ENCODE data around the gene VPS8. TPM values are rescaled to one million over a fixed set of nuclear protein-coding genes. Genes with fewer than 3 reads are reported as not detected.
A peak's percentile ranks its signal among the peaks of the same experiment; 100 is the strongest.
"Not testable (repeated sequence)": the region's sequence is repeated elsewhere in the genome, so short reads cannot be mapped to it uniquely, and the experiment has no call there.

Gene VPS8
- total and polyA plus RNA-seq, 9 donors: 44.0 to 126 (median 60.6) TPM

DNA sequence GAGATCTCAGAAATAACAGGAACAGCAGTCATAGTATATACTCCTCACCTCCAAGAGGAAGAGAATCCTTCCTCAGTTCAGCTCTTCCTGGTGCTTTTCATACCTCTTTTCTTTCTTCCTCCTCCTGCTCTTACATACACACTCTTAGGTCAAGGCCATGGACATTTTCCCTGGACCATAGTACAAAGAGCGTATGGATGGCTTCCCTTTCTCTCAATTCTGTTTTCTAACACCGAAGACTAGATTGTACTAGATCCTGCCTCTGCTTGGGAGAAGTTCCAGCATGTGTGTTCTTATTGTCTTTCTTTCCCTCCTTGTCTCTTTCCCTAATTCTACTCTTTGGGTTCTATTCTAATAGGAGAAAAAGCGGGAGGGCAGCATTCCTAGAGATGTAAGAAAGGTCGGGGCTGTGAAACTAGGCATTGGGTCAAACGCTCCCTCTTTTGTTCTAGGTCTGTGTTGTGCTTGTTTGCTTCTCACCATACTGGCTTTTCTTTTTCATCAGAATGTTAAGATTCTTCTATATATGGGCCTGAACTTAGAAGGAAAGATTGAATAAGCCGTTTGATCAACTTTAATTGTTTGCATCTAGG lies 77.4 kb downstream of the VPS8 start:
- Histone ChIP-seq H3K4me3 (ENCODE audit: low read length) (no peak overlapping the region), H3K27me3 (ENCODE audit: control insufficient read depth, insufficient read depth, low read length) (no peaks in the 10 kb centered on the region), H3K27ac (ENCODE audit: low read length) (no peak overlapping the region), H3K9me3 (replicated peaks; ENCODE audit: control insufficient read depth, low read depth, low read length) (no peaks in the 10 kb centered on the region), H3K36me3 (ENCODE audit: control insufficient read depth, insufficient read depth, low read length) (peaks cover 5% of the 10 kb centered on the region), H3K4me1 (ENCODE audit: control insufficient read depth, insufficient read depth, low read length) (no peaks in the 10 kb centered on the region)
- WGBS (ENCODE audit: insufficient coverage): no CpG with 5 or more reads among the region's 6 CpGs
- no peak for DNase-seq

DNA sequence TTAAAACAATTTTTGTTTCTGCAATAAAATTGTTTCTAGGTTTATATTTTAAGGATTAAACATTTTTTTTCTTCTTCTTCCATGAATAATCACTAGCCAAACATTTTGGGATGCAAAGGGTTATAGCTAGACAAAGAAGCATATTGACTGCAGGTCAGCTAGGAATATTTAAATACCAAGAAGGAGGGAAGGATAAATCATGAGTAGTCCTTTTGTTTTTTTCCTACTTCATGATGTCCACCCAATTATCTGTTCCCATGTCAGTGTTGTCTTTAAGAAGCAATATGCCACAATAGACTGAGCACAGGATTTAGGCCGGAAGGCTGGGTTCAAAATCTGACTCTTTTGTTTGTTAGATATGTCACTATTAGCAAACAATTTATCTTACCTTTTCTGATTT lies 82.1 kb downstream of the VPS8 start:
- H3K27ac ChIP-seq (ENCODE audit: low read length): no peak overlapping the region
- no CpG with 5 or more reads among the region's 1 CpG for WGBS (ENCODE audit: insufficient coverage)
- H3K9me3 ChIP-seq (replicated peaks; ENCODE audit: control insufficient read depth, low read depth, low read length): no peaks in the 10 kb centered on the region
- no peaks in the 10 kb centered on the region for H3K27me3 ChIP-seq (ENCODE audit: control insufficient read depth, insufficient read depth, low read length)
- H3K4me3 ChIP-seq (ENCODE audit: low read length): no peak overlapping the region
- H3K36me3 ChIP-seq (ENCODE audit: control insufficient read depth, insufficient read depth, low read length): peaks cover 3% of the 10 kb centered on the region
- no peaks in the 10 kb centered on the region for H3K4me1 ChIP-seq (ENCODE audit: control insufficient read depth, insufficient read depth, low read length)
- no peak for DNase-seq

GRCh38 chr3:184895350-184895749 lies 83.4 kb downstream of the VPS8 start:
- DNase-seq: no peak
- Histone ChIP-seq H3K4me3 (ENCODE audit: low read length) (no peak overlapping the region), H3K27ac (ENCODE audit: low read length) (no peak overlapping the region), H3K4me1 (ENCODE audit: control insufficient read depth, insufficient read depth, low read length) (no peaks in the 10 kb centered on the region), H3K36me3 (ENCODE audit: control insufficient read depth, insufficient read depth, low read length) (peaks cover 8% of the 10 kb centered on the region), H3K27me3 (ENCODE audit: control insufficient read depth, insufficient read depth, low read length) (no peaks in the 10 kb centered on the region), H3K9me3 (replicated peaks; ENCODE audit: control insufficient read depth, low read depth, low read length) (no peaks in the 10 kb centered on the region)
- 83% methylated on average over 1 of the region's 4 CpGs for WGBS (ENCODE audit: insufficient coverage)

GRCh38 chr3:184896336-184896735 lies 84.4 kb downstream of the VPS8 start:
- DNase-seq: no peak
- H3K36me3 ChIP-seq (ENCODE audit: control insufficient read depth, insufficient read depth, low read length): peaks cover 8% of the 10 kb centered on the region
- WGBS (ENCODE audit: insufficient coverage): no CpG with 5 or more reads among the region's 2 CpGs

DNA sequence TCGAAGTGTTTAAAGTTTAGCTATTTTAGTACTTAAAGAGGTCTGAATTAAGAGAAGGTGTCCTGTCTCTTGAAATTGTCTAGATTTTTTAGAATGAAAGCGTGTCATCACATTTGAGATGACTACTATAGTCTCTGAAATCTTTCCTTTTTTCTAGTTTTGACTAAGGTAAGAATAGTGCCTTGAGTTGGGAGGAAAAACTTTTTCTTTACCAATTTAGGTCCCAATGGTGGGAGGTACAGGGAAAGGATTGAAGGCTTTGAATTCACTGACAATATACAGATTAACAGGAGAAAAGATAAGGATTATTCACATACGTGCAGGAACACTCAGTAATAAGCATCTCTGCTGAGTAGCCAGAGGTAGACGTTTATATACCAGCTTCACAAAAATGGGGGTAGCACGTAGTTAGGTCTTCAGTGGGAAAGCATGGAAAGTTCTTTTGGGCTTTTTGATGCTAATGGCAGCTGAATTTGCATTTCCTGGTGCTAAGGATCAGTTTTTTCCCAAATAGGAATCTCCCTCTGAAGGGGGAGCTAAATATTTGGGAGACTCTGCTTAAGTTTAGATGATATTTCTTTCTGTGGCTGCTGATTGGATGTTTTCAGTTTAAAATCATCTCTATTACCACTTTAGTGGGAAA lies 88.1 kb downstream of the VPS8 start:
- H3K36me3 ChIP-seq (ENCODE audit: control insufficient read depth, insufficient read depth, low read length): peaks cover 8% of the 10 kb centered on the region
- no peak overlapping the region for H3K4me3 ChIP-seq (ENCODE audit: low read length)
- DNase-seq: no peak
- H3K4me1 ChIP-seq (ENCODE audit: control insufficient read depth, insufficient read depth, low read length): no peaks in the 10 kb centered on the region
- WGBS (ENCODE audit: insufficient coverage): no CpG with 5 or more reads among the region's 5 CpGs
- H3K9me3 ChIP-seq (replicated peaks; ENCODE audit: control insufficient read depth, low read depth, low read length): peaks cover 3% of the 10 kb centered on the region
- no peaks in the 10 kb centered on the region for H3K27me3 ChIP-seq (ENCODE audit: control insufficient read depth, insufficient read depth, low read length)
- H3K27ac ChIP-seq (ENCODE audit: low read length): no peak overlapping the region

More at GRCh38 chr3:184896336-184896735, 84.4 kb downstream of the VPS8 start:
- no peaks in the 10 kb centered on the region for H3K27me3 ChIP-seq (ENCODE audit: control insufficient read depth, insufficient read depth, low read length)
- H3K4me3 ChIP-seq (ENCODE audit: low read length): no peak overlapping the region
- H3K9me3 ChIP-seq (replicated peaks; ENCODE audit: control insufficient read depth, low read depth, low read length): no peaks in the 10 kb centered on the region
- no peak overlapping the region for H3K27ac ChIP-seq (ENCODE audit: low read length)
- H3K4me1 ChIP-seq (ENCODE audit: control insufficient read depth, insufficient read depth, low read length): no peaks in the 10 kb centered on the region

DNA sequence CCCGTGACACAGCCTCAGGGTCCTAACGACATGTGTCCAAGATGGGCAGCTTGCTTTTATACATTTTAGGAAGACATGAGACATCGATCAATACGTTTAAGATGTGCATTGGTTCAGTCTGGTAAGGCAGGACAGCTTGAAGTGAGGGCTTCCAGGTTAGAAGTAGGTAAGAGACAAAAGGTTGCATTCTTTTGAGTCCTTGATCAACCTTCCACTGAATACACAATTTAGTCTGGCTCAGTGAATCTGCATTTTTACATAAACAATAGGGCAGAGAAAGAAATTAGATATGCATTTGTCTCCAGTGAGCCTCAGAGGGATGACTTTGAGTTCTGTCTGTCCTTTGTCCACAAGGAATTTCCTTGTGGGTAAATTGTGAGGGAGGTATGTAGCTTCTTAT lies 95.1 kb downstream of the VPS8 start:
- 93% methylated on average over 3 of the region's 4 CpGs for WGBS (ENCODE audit: insufficient coverage)
- not testable (repeated sequence) for DNase-seq; H3K4me1 ChIP-seq (ENCODE audit: control insufficient read depth, insufficient read depth, low read length); H3K4me3 ChIP-seq (ENCODE audit: low read length); H3K9me3 ChIP-seq (replicated peaks; ENCODE audit: control insufficient read depth, low read depth, low read length); H3K27ac ChIP-seq (ENCODE audit: low read length); H3K36me3 ChIP-seq (ENCODE audit: control insufficient read depth, insufficient read depth, low read length); H3K27me3 ChIP-seq (ENCODE audit: control insufficient read depth, insufficient read depth, low read length)

DNA sequence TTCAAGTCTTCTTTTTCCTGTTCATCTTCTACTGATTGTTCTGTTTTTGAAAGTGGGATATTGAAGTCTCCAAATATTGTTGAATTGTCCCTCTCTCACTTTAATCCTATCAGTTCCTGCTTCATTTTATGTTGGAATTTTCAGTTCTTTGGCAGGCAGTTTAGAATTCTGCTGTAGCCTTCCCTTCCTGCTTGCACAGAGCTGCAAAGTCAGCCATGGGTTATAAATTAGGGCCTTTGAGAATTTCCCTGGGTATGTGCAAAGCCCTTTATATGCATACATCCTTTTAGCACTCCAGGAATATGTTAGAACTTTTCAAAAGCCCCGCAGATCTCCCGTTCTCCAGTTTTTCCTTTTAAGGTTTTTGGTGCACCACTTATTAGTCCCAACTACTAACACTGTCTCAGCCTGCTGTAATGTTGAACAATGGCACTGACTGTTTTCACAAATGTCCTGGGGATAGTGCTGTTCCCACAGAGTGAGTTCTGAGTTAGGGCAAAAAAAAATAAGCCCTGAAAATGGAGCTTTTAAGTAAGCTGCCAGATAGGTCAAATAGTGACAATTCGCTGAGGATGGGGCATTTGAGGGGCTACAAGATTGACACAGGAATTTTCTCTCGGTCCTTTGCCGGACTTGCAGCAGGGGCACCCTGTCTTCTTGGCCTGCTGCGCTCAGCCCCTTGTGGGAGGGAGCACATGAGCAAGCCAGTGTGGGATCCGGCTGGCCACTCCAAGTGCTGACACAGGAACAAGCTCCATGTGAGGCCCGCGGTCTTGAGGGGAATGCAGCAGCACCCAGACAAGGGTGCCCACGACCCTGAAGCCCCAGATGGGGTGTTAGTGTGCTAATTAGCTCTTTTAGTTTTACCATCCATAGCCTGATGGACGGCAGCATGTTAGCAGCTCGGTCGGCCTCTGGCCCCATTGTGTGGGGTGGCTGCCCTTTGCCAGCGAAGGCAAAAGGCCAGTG lies 96.0 kb downstream of the VPS8 start:
- 79% methylated on average over 9 of the region's 14 CpGs for WGBS (ENCODE audit: insufficient coverage)
- Histone ChIP-seq H3K4me1 (ENCODE audit: control insufficient read depth, insufficient read depth, low read length) (no peaks in the 10 kb centered on the region), H3K27me3 (ENCODE audit: control insufficient read depth, insufficient read depth, low read length) (no peaks in the 10 kb centered on the region), H3K36me3 (ENCODE audit: control insufficient read depth, insufficient read depth, low read length) (no peaks in the 10 kb centered on the region), H3K27ac (ENCODE audit: low read length) (no peak overlapping the region), H3K4me3 (ENCODE audit: low read length) (no peak overlapping the region), H3K9me3 (replicated peaks; ENCODE audit: control insufficient read depth, low read depth, low read length) (peaks cover 5% of the 10 kb centered on the region)
- peak; percentile 56 for DNase-seq

- H3K27ac ChIP-seq (ENCODE audit: low read length): no peak overlapping the region
- no peaks in the 10 kb centered on the region for H3K27me3 ChIP-seq (ENCODE audit: control insufficient read depth, insufficient read depth, low read length)
- peaks cover 5% of the 10 kb centered on the region for H3K9me3 ChIP-seq (replicated peaks; ENCODE audit: control insufficient read depth, low read depth, low read length)
- H3K4me1 ChIP-seq (ENCODE audit: control insufficient read depth, insufficient read depth, low read length): no peaks in the 10 kb centered on the region
- no peaks in the 10 kb centered on the region for H3K36me3 ChIP-seq (ENCODE audit: control insufficient read depth, insufficient read depth, low read length)
- WGBS (ENCODE audit: insufficient coverage): 83% methylated on average over 1 of the region's 4 CpGs
- no peak for DNase-seq
- H3K4me3 ChIP-seq (ENCODE audit: low read length): no peak overlapping the region
Measured at GRCh38 chr3:184908859-184909258, 96.9 kb downstream of the VPS8 start.

DNA sequence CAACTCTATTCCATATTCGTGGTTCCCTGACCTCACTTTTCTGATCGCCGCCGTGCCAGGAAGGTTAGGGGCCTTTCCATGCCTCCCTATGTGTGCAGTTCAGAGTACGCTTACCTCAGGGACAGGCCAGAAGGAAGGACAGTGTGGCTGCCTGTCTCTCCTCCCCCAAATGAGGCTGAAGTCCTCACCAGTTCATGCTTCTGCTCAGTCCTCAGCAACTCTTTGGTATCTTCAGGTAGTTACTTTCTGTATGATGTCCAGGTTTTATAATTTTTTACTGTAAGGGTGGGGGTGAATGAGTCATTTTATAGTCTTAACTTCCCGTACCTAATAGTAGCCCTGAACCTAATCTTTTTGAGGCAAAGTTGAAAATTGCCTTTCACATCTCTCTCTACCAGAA lies 98.7 kb downstream of the VPS8 start:
- H3K9me3 ChIP-seq (replicated peaks; ENCODE audit: control insufficient read depth, low read depth, low read length): no peaks in the 10 kb centered on the region
- DNase-seq: no peak
- H3K27me3 ChIP-seq (ENCODE audit: control insufficient read depth, insufficient read depth, low read length): no peaks in the 10 kb centered on the region
- H3K4me3 ChIP-seq (ENCODE audit: low read length): no peak overlapping the region
- no peaks in the 10 kb centered on the region for H3K4me1 ChIP-seq (ENCODE audit: control insufficient read depth, insufficient read depth, low read length)
- 86% methylated on average over 5 of the region's 6 CpGs for WGBS (ENCODE audit: insufficient coverage)
- peaks cover 7% of the 10 kb centered on the region for H3K36me3 ChIP-seq (ENCODE audit: control insufficient read depth, insufficient read depth, low read length)
- no peak overlapping the region for H3K27ac ChIP-seq (ENCODE audit: low read length)

GRCh38 chr3:184911570-184911969 lies 99.6 kb downstream of the VPS8 start:
- peaks cover 10% of the 10 kb centered on the region for H3K36me3 ChIP-seq (ENCODE audit: control insufficient read depth, insufficient read depth, low read length)

More at GRCh38 chr3:184911570-184911969, 99.6 kb downstream of the VPS8 start:
- Histone ChIP-seq H3K9me3 (replicated peaks; ENCODE audit: control insufficient read depth, low read depth, low read length) (no peaks in the 10 kb centered on the region), H3K27me3 (ENCODE audit: control insufficient read depth, insufficient read depth, low read length) (no peaks in the 10 kb centered on the region), H3K27ac (ENCODE audit: low read length) (no peak overlapping the region), H3K4me1 (ENCODE audit: control insufficient read depth, insufficient read depth, low read length) (no peaks in the 10 kb centered on the region), H3K4me3 (ENCODE audit: low read length) (no peak overlapping the region)
- DNase-seq: no peak
- 75% methylated on average over 4 of the region's 4 CpGs for WGBS (ENCODE audit: insufficient coverage)
